Coronary artery (tissue), 2 donors: Measurements from ENCODE around the gene TMEM17.

Source experiments
- DNase-seq: peaks from one replicate; pipeline ENCODE4 v3.0.0-alpha.2; 2017; ENCODE audit warnings: low spot score
- H3K27ac ChIP-seq, 2 donors: fragments of 200-600 bp; sonication (generic); one replicate each; pipeline ENCODE4 v1.5.1; 2016 to 2019
- H3K4me3 ChIP-seq: fragments of 200-600 bp; sonication (generic); 2 replicates; pipeline ENCODE4 v1.5.1; 2016; ENCODE audit warnings: mild to moderate bottlenecking, moderate library complexity
- CTCF ChIP-seq: fragments of 200-600 bp; sonication (generic); IDR thresholded peaks from one replicate; pipeline ENCODE4 v1.5.1; 2019; ENCODE audit warnings: antibody characterized with exemption

TMEM17 gene

GRCh38 chr2:62465741-62466502 lies 40.1 kb downstream of the TMEM17 start:
- no peak overlapping the region for H3K27ac ChIP-seq
- no peak for TF ChIP-seq CTCF
- H3K4me3 ChIP-seq = no peak overlapping the region
- DNase-seq = peak; percentile 55

- no peak overlapping the region for H3K27ac ChIP-seq
- H3K4me3 ChIP-seq = no peak overlapping the region
These were observed 40.8 kb downstream of the TMEM17 start for GRCh38 chr2:62465039-62465740.

GRCh38 chr2:62464221-62465007 lies 41.6 kb downstream of the TMEM17 start:
- Histone ChIP-seq H3K27ac (no peak overlapping the region), H3K4me3 (no peak overlapping the region)
- peak; percentile 46 for DNase-seq
- TF ChIP-seq CTCF = no peak

More at GRCh38 chr2:62465039-62465740, 40.8 kb downstream of the TMEM17 start:
- peak; percentile 1 for DNase-seq
- no peak for TF ChIP-seq CTCF

- DNase-seq = no peak
- Histone ChIP-seq H3K4me3 (no peak overlapping the region), H3K27ac (peak overlapping the region; percentile 20 to 33)
- no peak for TF ChIP-seq CTCF
These were observed 43.8 kb downstream of the TMEM17 start for GRCh38 chr2:62462211-62462610.

GRCh38 chr2:62461707-62462106 lies 44.3 kb downstream of the TMEM17 start:
- no peak for DNase-seq
- TF ChIP-seq CTCF = no peak
- Histone ChIP-seq H3K4me3 (no peak overlapping the region), H3K27ac (peak overlapping the region; percentile 20 to 33)

- Histone ChIP-seq H3K4me3 (no peak overlapping the region), H3K27ac (peak overlapping the region in 1 of 2 donors; percentile 33)
- TF ChIP-seq CTCF = no peak
- DNase-seq = no peak
These were observed 44.9 kb downstream of the TMEM17 start for GRCh38 chr2:62461017-62461553.
